Endothelial cell of umbilical vein (primary cell): ENCODE measurements around the gene MINDY4. TPM values are rescaled to one million over a fixed set of nuclear protein-coding genes. Genes with fewer than 3 reads are reported as not detected.

Source experiments
- BruUV-seq: library from RNA; stranded (reverse); fragments of 400-500 nt; replicated peaks from 2 replicates; lab custom pipeline; 2021; lab: Mats Ljungman, UMichigan
- CTCF ChIA-PET: fragments of 300-600, 350-600 bp; sonication (Branson Sonifier 250); formaldehyde crosslinking; loops from one replicate; lab custom pipeline; 2021; ENCODE audit warnings: antibody characterized with exemption, inconsistent platforms; lab: Charles Lee
- POLR2A ChIA-PET: fragments of 300-600, 350-600 bp; sonication (Branson Sonifier 250); formaldehyde crosslinking; loops from one replicate; lab custom pipeline; 2021; ENCODE audit warnings: antibody characterized with exemption, inconsistent platforms; lab: Charles Lee
- DNase-seq: peaks from one replicate; pipeline ENCODE4 v3.0.0-alpha.2; 2011; ENCODE audit warnings: low read depth, low spot score
- FAIRE-seq: peaks from 2 replicates; lab custom pipeline; 2011; peaks lifted over from hg19 to GRCh38; lab: Jason Lieb, UNC
- H2AFZ ChIP-seq: 2 replicates; pipeline ENCODE4 v1.6.0; 2012; ENCODE audit warnings: low read depth, low read length, control low read depth, inconsistent platforms
- H3K27ac ChIP-seq: 2 replicates; pipeline ENCODE4 v1.5.1; 2011; ENCODE audit warnings: low read depth, mild to moderate bottlenecking, control low read depth, low read length, moderate library complexity; ENCODE audit not compliant: insufficient read depth
- H3K27me3 ChIP-seq, 2 experiments: 2 replicates each; pipeline versions ENCODE4 v1.6.0 to v1.6.1; 2011; ENCODE audit warnings: low read length in 2 of 2, mixed read lengths in 1 of 2; ENCODE audit not compliant: control insufficient read depth in 2 of 2, insufficient read depth in 2 of 2
- H3K36me3 ChIP-seq, 2 experiments: 2 replicates in 1 of 2; 3 replicates in 1 of 2; pipeline ENCODE4 v1.5.1; 2011; ENCODE audit warnings: low read length in 2 of 2, mild to moderate bottlenecking in 1 of 2, moderate library complexity in 1 of 2; ENCODE audit not compliant: control insufficient read depth in 2 of 2, insufficient read depth in 2 of 2; ENCODE audit errors: extremely low read depth in 1 of 2
- H3K4me1 ChIP-seq: 3 replicates; pipeline ENCODE4 v1.5.1; 2011; ENCODE audit warnings: mild to moderate bottlenecking, low read length; ENCODE audit not compliant: control insufficient read depth, insufficient read depth; ENCODE audit errors: extremely low read depth
- H3K4me2 ChIP-seq: 2 replicates; pipeline ENCODE4 v1.6.1; 2011; ENCODE audit warnings: low read length, control low read depth, mixed read lengths; ENCODE audit not compliant: insufficient read depth
- H3K4me3 ChIP-seq, 3 experiments: fragments of 200-600 bp in 1 of 3; sonication (generic), shearing (Covaris generic) in 1 of 3; replicated peaks in 1 of 3; 2 replicates each; pipeline ENCODE4 v1.5.1; 2011 to 2016; ENCODE audit warnings: control low read depth in 3 of 3, low read length in 3 of 3, mild to moderate bottlenecking in 2 of 3, inconsistent platforms in 1 of 3, low read depth in 1 of 3, moderate library complexity in 1 of 3; ENCODE audit not compliant: insufficient read depth in 1 of 3
- H3K79me2 ChIP-seq: 2 replicates; pipeline ENCODE4 v1.6.0; 2012; ENCODE audit warnings: low read length, inconsistent platforms; ENCODE audit not compliant: control insufficient read depth, insufficient read depth
- H3K9ac ChIP-seq: replicated peaks from 2 replicates; pipeline ENCODE3; 2011; ENCODE audit warnings: low read length, control low read depth; ENCODE audit not compliant: insufficient read depth; ENCODE audit errors: extremely low read depth
- H3K9me1 ChIP-seq: replicated peaks from 3 replicates; pipeline ENCODE4 v1.6.0; 2011; ENCODE audit warnings: mild to moderate bottlenecking, low read length; ENCODE audit not compliant: control insufficient read depth, insufficient read depth; ENCODE audit errors: extremely low read depth
- H3K9me3 ChIP-seq: replicated peaks from 2 replicates; pipeline ENCODE4 v1.5.1; 2012; ENCODE audit warnings: low read length, inconsistent platforms; ENCODE audit not compliant: control insufficient read depth, insufficient read depth
- H4K20me1 ChIP-seq: replicated peaks from 2 replicates; pipeline ENCODE3; 2011; ENCODE audit warnings: mild to moderate bottlenecking, low read length; ENCODE audit not compliant: control insufficient read depth, insufficient read depth; ENCODE audit errors: extremely low read depth
- CTCF ChIP-seq, 2 donors: IDR thresholded peaks; 1 replicate in 1 of 2; 2 replicates in 1 of 2; pipeline ENCODE4 v1.5.1; 2011; ENCODE audit warnings: low read length in 2 of 2, mild to moderate bottlenecking in 2 of 2, moderate library complexity in 2 of 2, control low read depth in 1 of 2, inconsistent platforms in 1 of 2, low read depth in 1 of 2; ENCODE audit not compliant: insufficient read depth in 1 of 2; ENCODE audit errors: extremely low read depth in 1 of 2
- EZH2 ChIP-seq: IDR thresholded peaks from 2 replicates; pipeline ENCODE4 v1.6.1; 2012; ENCODE audit warnings: borderline replicate concordance, low read depth, mild to moderate bottlenecking, moderate library complexity, low read length, inconsistent platforms; ENCODE audit not compliant: severe bottlenecking
- FOS ChIP-seq: IDR thresholded peaks from 2 replicates; pipeline ENCODE4 v1.6.1; 2011; ENCODE audit warnings: mild to moderate bottlenecking, low read length, moderate library complexity, borderline replicate concordance; ENCODE audit not compliant: insufficient read depth
- GATA2 ChIP-seq: IDR thresholded peaks from 2 replicates; pipeline ENCODE4 v1.7.0; 2011; ENCODE audit warnings: low read depth, mild to moderate bottlenecking, moderate library complexity, mixed read lengths, low read length; ENCODE audit not compliant: insufficient read length, insufficient read depth
- JUN ChIP-seq: IDR thresholded peaks from 2 replicates; pipeline ENCODE4 v1.6.1; 2011; ENCODE audit warnings: borderline replicate concordance, low read depth; ENCODE audit not compliant: insufficient read length, insufficient read depth
- MAX ChIP-seq: IDR thresholded peaks from 2 replicates; pipeline ENCODE4 v1.6.1; 2011; ENCODE audit not compliant: insufficient read depth, insufficient read length
- MYC ChIP-seq: IDR thresholded peaks from one replicate; pipeline ENCODE4 v1.6.1; 2011; ENCODE audit warnings: mild to moderate bottlenecking, low read depth, low read length
- POLR2A ChIP-seq: IDR thresholded peaks from 2 replicates; pipeline ENCODE4 v1.6.1; 2012; ENCODE audit warnings: low read depth, mild to moderate bottlenecking, control low read depth, low read length
- POLR2AphosphoS5 ChIP-seq: IDR thresholded peaks from 2 replicates; pipeline ENCODE4 v1.6.1; 2012; ENCODE audit warnings: low read depth, mild to moderate bottlenecking, control low read depth, low read length, moderate library complexity; ENCODE audit not compliant: insufficient read depth
- dilution Hi-C: fragments of 300-500 bp; cut with MboI; formaldehyde crosslinking; loops from one replicate; pipeline ENCODE4 v1.15.0; 2019; ENCODE audit warnings: low sequenced_read_pairs; ENCODE audit not compliant: extremely low pct_ligation_motif_present
- intact Hi-C: fragments of 100-400 bp; cut with micrococcal nuclease; formaldehyde crosslinking; loops from one replicate; pipeline ENCODE4 v1.10.0; 2022
- polyA plus RNA-seq, 4 experiments: library from polyadenylated mRNA; depleted of rRNA in 3 of 4; stranded (reverse) in 3 of 4; unstranded in 1 of 4; fragments of >200 nt; gene quantifications; 2 replicates each; pipeline versions ENCODE4 v1.2.1 to v1.2.3, GENCODE V29; 2011 to 2012; ENCODE audit warnings: missing spikeins in 1 of 4
- total RNA-seq: library from RNA; stranded (reverse); gene quantifications from 2 replicates; pipeline ENCODE4 v1.2.3, GENCODE V29; 2021

Gene MINDY4
- total and polyA plus RNA-seq, 2 donors (not counting 3 experiments of a cell fraction or from before 2014, with no cell fraction given): 2.2 to 4.7 TPM

GRCh38 chr7:30765408-30765807 is 5.8 kb upstream of the MINDY4 start:
- DNase-seq (no peak), FAIRE-seq (no peak)
- no TSS peak for BruUV-seq
- intact Hi-C loops (no loop called here), dilution Hi-C loops (no loop called here)
- Histone ChIP-seq H3K79me2 (no peaks in the 10 kb centered on the region), H3K4me3 (no peak overlapping the region), H3K36me3 (no peaks in the 10 kb centered on the region), H3K27me3 (peaks cover 32 to 36% of the 10 kb centered on the region in 2 experiments), H3K9me1 (no peaks in the 10 kb centered on the region), H4K20me1 (no peaks in the 10 kb centered on the region), H3K9me3 (no peaks in the 10 kb centered on the region), H3K27ac (no peak overlapping the region), H3K9ac (no peak overlapping the region), H2AFZ (no peak overlapping the region), H3K4me1 (no peaks in the 10 kb centered on the region), H3K4me2 (no peak overlapping the region)
- TF ChIP-seq CTCF (IDR thresholded peaks at IDR 0.05; ENCODE audit: extremely low read depth in 1 of 2, insufficient read depth in 1 of 2, low read depth in 1 of 2, low read length in 2 of 2) (no peak), POLR2AphosphoS5 (no peak), JUN (no peak), EZH2 (no peak), FOS (no peak), MAX (no peak), MYC (no peak), POLR2A (no peak), GATA2 (no peak)
- CTCF ChIA-PET: no interaction called here
- POLR2A ChIA-PET: no interaction called here
